ENCODE data around the gene CTBP2. TPM values are rescaled to one million over a fixed set of nuclear protein-coding genes. Genes with fewer than 3 reads are reported as not detected.

CTBP2 gene
- total and polyA plus RNA-seq, 4 donors = 19.2 to 80.6 (median 63.2) TPM

DNA sequence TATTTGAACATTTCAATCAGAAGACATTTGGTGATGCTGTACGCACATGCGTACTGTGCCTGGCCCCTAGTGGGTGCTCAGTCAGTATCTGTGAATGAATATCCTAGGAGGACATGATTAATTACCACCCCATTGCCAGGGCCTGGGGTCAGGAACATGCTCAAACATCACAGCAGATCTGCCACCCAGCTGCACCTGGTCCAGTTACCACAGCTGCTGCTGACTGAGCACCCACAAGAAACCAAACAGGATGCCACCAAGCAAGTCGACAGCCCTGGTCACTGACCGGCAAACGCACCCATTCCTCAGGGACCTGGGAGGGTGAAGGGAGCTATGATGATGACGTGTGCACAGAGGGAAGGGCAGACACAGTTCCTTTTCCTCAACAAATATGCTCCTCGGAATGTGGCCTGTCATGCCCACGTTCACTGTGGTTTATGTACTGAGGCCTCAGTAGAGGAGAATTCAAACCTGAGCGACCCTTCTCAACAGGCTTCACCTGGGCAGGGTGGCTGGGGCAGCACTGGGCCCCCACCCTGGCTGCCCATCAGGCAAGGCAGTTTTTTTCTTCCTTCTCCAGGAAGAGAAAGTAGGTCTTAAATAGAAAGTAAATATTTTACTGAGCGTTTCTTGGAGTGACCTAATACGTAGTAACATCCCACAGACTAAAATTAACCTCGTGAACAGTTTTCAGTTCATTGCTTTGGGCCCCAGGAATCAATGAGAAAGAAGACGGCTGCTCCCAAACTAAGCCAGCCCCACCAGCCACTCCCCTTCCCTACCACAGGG, 13.4 kb downstream of the CTBP2 start:
- Histone ChIP-seq H3K36me3 (ENCODE audit: control insufficient read depth in 4 of 4, insufficient read depth in 4 of 4, low read length in 4 of 4) (peaks cover 0 to 16% (median 7%) of the 10 kb centered on the region in 4 donors), H3K4me1 (ENCODE audit: control insufficient read depth in 5 of 5, insufficient read depth in 5 of 5, low read length in 5 of 5) (peaks cover 30 to 62% (median 44%) of the 10 kb centered on the region in 5 donors), H3K27ac (ENCODE audit: low read depth in 1 of 2, low read length in 1 of 2) (peak overlapping the region in 1 of 2 donors; percentile 89), H3K4me3 (no peak overlapping the region), H3K27me3 (ENCODE audit: control insufficient read depth in 3 of 3, insufficient read depth in 3 of 3, low read length in 2 of 3) (no peaks in the 10 kb centered on the region), H3K9me3 (ENCODE audit: control insufficient read depth in 4 of 4, insufficient read depth in 3 of 4, low read length in 3 of 4) (no peaks in the 10 kb centered on the region), H3K9ac (ENCODE audit: insufficient read depth in 1 of 2, low read length in 2 of 2) (peak overlapping the region in 1 of 2 donors; percentile 77)
- TF ChIP-seq, protein P1, sequence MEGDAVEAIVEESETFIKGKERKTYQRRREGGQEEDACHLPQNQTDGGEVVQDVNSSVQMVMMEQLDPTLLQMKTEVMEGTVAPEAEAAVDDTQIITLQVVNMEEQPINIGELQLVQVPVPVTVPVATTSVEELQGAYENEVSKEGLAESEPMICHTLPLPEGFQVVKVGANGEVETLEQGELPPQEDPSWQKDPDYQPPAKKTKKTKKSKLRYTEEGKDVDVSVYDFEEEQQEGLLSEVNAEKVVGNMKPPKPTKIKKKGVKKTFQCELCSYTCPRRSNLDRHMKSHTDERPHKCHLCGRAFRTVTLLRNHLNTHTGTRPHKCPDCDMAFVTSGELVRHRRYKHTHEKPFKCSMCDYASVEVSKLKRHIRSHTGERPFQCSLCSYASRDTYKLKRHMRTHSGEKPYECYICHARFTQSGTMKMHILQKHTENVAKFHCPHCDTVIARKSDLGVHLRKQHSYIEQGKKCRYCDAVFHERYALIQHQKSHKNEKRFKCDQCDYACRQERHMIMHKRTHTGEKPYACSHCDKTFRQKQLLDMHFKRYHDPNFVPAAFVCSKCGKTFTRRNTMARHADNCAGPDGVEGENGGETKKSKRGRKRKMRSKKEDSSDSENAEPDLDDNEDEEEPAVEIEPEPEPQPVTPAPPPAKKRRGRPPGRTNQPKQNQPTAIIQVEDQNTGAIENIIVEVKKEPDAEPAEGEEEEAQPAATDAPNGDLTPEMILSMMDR (IDR thresholded peaks at IDR 0.05; ENCODE audit: control extremely low read depth, extremely low read depth) = no peak
- ATAC-seq (ENCODE audit: insufficient read depth, low FRiP score) (no peak), DNase-seq (peak in 1 of 3 donors; percentile 41)
- 25% methylated on average over 13 of the region's 13 CpGs for WGBS, 2 donors

DNA sequence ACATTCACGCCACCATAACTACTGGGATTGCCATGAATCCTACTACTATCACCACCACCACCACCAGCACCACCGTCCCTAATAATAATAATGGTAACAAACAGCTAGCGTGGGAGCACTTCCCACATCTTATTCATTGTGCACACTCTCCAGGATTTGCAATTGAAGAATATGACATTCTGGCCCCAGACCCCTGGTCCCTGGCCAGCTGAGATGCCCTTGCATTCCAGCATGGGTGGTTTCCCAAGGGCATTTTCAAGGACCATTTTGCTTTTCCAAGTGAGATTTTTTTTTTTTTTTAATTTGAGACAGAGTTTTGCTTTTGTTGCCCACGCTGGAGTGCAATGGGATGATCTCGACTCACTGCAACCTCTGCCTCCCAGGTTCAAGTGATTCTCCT, 14.7 kb downstream of the CTBP2 start:
- DNase-seq = no peak
- 90 to 91% methylated on average over 5 of the region's 5 CpGs for WGBS, 2 donors
- H3K27ac ChIP-seq (ENCODE audit: low read depth in 1 of 2, low read length in 1 of 2) = no peak overlapping the region

DNA sequence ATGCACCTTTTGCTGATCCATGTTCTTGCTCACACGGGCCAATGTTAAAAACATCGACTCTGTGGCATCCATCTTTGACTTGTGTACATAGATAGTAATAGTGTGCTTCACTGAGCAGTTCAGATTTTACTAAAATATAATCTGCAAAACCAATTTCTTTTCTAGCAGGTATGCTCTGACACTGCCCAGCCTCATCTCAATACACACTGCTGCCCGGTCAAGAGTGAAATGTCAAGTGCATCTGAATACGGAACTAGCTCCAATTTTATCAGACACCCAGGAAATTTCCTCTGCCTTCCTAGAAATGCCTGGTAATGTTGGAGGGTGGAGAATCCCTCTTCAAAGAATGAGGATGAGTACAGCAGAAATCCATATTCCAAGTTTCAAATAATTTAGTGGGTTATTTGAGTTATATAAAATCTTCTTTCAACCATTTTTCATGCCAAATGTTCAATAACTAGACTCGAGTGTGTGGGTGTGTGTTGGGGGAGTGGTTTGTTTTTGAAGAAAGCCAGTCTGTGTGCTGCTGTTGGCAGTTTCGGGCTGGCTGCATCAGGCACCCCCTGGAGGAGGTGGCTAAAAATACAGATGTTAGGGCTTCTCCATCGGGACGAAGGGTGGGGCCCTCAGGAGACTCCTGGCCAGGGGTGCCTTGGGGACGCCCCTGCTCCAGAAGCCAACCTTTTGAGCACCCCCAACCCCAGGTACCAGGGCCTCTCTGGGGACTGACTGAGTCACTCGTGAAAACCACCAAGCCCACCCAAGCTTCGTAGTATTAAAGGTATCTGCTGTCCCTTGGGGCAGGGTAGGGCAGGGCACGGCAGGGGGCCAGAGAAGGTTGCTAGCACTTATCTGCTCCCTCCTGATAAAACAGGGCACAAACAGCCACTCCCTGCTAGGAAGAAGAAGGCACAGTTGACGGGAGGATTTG, 15.4 kb downstream of the CTBP2 start:
- TF ChIP-seq, protein P1 (IDR thresholded peaks at IDR 0.05; ENCODE audit: control extremely low read depth, extremely low read depth) = no peak
- no peak overlapping the region for H3K4me3 ChIP-seq
- peaks cover 30 to 54% (median 44%) of the 10 kb centered on the region in 5 donors for H3K4me1 ChIP-seq (ENCODE audit: control insufficient read depth in 5 of 5, insufficient read depth in 5 of 5, low read length in 5 of 5)
- H3K27ac ChIP-seq (ENCODE audit: low read depth in 1 of 2, low read length in 1 of 2) = no peak overlapping the region
- DNase-seq = peak in 1 of 3 donors; percentile 29
- H3K9ac ChIP-seq (ENCODE audit: insufficient read depth in 1 of 2, low read length in 2 of 2) = peak overlapping the region in 1 of 2 donors; percentile 13
- WGBS, 2 donors = 38 to 46% methylated on average over 13 of the region's 13 CpGs
- H3K36me3 ChIP-seq (ENCODE audit: control insufficient read depth in 4 of 4, insufficient read depth in 4 of 4, low read length in 4 of 4) = peaks cover 0 to 13% (median 6%) of the 10 kb centered on the region in 4 donors
- H3K27me3 ChIP-seq (ENCODE audit: control insufficient read depth in 3 of 3, insufficient read depth in 3 of 3, low read length in 2 of 3) = no peaks in the 10 kb centered on the region
- peak; percentile 59 for ATAC-seq (ENCODE audit: insufficient read depth, low FRiP score)
- H3K9me3 ChIP-seq (ENCODE audit: control insufficient read depth in 4 of 4, insufficient read depth in 3 of 4, low read length in 3 of 4) = no peaks in the 10 kb centered on the region

More for the DNA sequence above, 14.7 kb downstream of the CTBP2 start:
- Histone ChIP-seq H3K4me1 (ENCODE audit: control insufficient read depth in 5 of 5, insufficient read depth in 5 of 5, low read length in 5 of 5) (peaks cover 30 to 61% (median 44%) of the 10 kb centered on the region in 5 donors), H3K27me3 (ENCODE audit: control insufficient read depth in 3 of 3, insufficient read depth in 3 of 3, low read length in 2 of 3) (no peaks in the 10 kb centered on the region), H3K4me3 (no peak overlapping the region), H3K9ac (ENCODE audit: insufficient read depth in 1 of 2, low read length in 2 of 2) (no peak overlapping the region), H3K9me3 (ENCODE audit: control insufficient read depth in 4 of 4, insufficient read depth in 3 of 4, low read length in 3 of 4) (no peaks in the 10 kb centered on the region), H3K36me3 (ENCODE audit: control insufficient read depth in 4 of 4, insufficient read depth in 4 of 4, low read length in 4 of 4) (peaks cover 0 to 14% (median 6%) of the 10 kb centered on the region in 4 donors)
- no peak for ATAC-seq (ENCODE audit: insufficient read depth, low FRiP score)
- TF ChIP-seq, protein P1 (IDR thresholded peaks at IDR 0.05; ENCODE audit: control extremely low read depth, extremely low read depth) = no peak
